K562 treated with DMSO at 1 percent for 12 hours (cell line): ENCODE results near the gene CARD19. TPM values are rescaled to one million over a fixed set of nuclear protein-coding genes. Genes with fewer than 3 reads are reported as not detected.

ENCODE experiments used
- total RNA-seq: library from RNA; unstranded; fragments of 300-600 nt; gene quantifications from 2 replicates; pipeline ENCODE4 v1.2.3, GENCODE V29; 2022; ENCODE audit not compliant: insufficient read depth

The CARD19 gene, protein sequence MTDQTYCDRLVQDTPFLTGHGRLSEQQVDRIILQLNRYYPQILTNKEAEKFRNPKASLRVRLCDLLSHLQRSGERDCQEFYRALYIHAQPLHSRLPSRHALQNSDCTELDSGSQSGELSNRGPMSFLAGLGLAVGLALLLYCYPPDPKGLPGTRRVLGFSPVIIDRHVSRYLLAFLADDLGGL
- total RNA-seq = 61.0 and 69.6 TPM in 2 replicates

DNA sequence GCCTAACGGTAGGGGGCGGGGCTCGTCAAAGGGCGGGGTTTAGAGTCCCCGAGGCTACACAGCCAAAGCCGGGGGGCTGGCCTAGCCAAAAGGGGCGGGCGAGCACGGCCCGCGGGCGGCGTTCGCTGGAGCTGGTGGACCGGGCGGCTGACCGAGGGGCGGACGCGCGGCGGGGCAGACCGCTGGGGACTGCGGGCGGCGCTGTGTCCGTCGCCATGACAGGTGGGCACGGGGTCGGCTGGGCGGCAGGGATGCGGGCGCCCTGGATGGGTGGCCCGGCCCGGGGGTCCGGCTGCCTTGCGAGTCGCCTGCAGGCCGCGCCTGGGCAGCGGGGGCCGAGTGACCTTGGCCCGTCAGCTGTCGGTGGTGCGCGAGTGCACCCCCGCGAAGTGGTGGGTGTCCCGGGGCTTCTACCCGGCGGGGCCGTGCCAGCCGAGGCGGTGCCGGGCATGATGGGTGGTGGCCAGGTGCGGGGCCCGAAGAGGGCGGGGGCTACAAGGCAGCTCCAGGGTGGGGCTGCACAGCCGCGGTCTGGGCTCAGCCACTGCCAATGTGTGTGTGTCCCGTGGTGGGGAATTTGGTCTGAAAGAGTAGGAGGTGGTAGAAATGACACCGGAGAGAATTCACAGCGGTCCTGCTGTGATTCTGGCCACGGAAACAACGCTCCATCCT lies at the start of gene CARD19:
CARD19 (plus strand) TSS at position 87 of the 672 bp plus-strand sequence; CDS start at position 216, 129 bp downstream.

DNA sequence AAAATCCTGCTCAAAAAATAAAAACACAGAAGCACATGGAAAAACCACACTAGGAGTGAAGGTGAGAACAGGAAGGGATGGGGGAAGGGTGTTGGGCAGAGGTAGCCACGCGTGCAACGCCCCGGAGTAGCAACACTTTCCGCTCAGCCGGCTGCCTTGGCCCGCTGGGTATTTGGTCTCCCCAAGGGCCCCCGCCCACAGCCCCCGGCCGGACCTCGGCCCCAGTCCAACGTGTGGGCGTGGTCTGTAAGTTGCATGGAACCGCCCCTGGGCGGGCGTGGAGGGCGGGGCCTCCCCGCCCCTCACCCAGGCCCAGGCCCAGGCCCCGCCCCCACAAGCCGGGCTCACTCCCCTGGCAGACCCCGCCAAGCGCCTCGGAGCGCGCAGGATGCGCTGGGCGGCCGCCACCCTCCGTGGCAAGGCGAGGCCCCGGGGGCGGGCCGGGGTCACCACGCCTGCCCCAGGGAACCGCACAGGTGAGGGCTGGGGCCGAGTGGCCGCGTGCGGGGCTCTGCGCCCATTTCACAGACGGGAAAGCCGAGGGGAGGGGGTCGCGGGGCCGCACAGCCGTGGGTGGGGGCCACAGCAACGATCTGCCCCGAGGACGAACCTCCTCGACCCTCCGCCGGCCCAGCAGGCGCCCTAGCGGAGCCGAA lies 37.5 kb upstream of the CARD19 start, which contains the start of gene SUSD3:
SUSD3 (plus strand) TSS at position 347 of the 656 bp plus-strand sequence; CDS start at position 389, 42 bp downstream.

DNA sequence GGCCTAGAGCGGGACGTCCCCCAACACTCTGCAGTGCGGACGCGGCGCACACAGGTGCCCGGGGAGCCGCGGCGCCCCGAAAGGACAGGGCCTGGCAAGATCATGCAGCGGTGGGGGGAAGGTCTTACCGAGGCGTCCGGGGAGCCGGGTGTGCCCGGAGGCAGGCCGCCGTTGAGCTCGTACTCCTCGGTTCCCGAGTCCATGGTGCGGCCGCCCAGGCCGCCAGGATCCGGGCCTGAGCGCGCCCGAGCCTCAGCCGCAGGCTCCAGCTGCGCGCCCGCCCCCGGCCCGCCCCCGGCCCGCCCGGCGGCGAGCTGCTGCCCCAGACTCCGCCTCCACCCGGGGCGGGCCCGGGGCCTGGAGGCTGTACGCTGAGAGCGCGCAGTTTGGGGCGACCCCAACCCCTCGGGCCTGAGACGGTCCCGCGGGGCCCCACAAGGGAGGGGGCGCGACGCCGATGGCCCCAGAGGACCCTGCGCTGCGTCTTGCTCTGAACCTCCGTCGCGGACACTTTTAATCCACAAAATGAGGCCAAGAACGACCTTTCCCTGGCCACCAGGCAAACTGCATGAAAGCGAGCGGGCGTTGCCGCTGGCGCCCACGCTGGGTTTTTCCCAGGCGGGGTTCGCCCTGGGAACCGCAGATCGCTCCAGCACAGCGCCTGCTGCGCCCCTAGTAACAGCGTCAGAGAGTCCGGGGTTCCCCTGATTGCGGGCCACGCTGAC lies 38.2 kb downstream of the CARD19 start, which contains the start of gene NINJ1:
NINJ1 (minus strand) TSS at position 237 of the 725 bp plus-strand sequence; CDS start at position 203, 34 bp downstream.

Other genes starting within 250 kb of the CARD19 start
- gene ZNF484, start 218.2 kb upstream of the CARD19 start, total RNA-seq = 1.4 TPM in 1 of 2 replicates, not detected in the other
- 0.34 and 0.52 TPM in 2 replicates for gene FGD3, start 148.7 kb upstream of the CARD19 start, total RNA-seq
- gene SUSD3, start 37.5 kb upstream of the CARD19 start, total RNA-seq = 18.9 and 23.1 TPM in 2 replicates
- 42.9 and 49.6 TPM in 2 replicates for gene NINJ1, start 38.0 kb downstream of the CARD19 start, total RNA-seq
- 3.2 TPM in 1 of 2 replicates, not detected in the other for gene WNK2, start 87.9 kb downstream of the CARD19 start, total RNA-seq